ENCODE measurements around the gene SLC7A8. TPM values are rescaled to one million over a fixed set of nuclear protein-coding genes. Genes with fewer than 3 reads are reported as not detected.

The SLC7A8 gene
- polyA plus RNA-seq, 1 experiment, result 0.78 TPM

GRCh38 chr14:23159532-23159931 is 23.9 kb downstream of the SLC7A8 start:
- POLR2A ChIA-PET, result no interaction called here
- TF ChIP-seq CTCF (IDR thresholded peaks at IDR 0.05; ENCODE audit: low read depth, low read length), result no peak
- no peak overlapping the region for H3K27ac ChIP-seq (ENCODE audit: low read depth, low read length)
- CTCF ChIA-PET, result interaction anchor here (0.8 to 6.6 kb wide), 3 partner anchors 13 to 38 kb away, joined by 3 to 46 read pairs (median 3); no protein-coding TSS in a partner anchor
- DNase-seq (ENCODE audit: low read depth, low spot score), result no peak
- H3K27me3 ChIP-seq (ENCODE audit: control insufficient read depth, insufficient read depth, low read length), result no peaks in the 10 kb centered on the region
- H3K4me3 ChIP-seq (ENCODE audit: low read depth, low read length), result no peak overlapping the region
- no peaks in the 10 kb centered on the region; the same call in 1 of the 2 replicates for H3K9me3 ChIP-seq (ENCODE audit: control insufficient read depth, insufficient read depth, low read length)

- POLR2A ChIA-PET, result no interaction called here
- H3K27me3 ChIP-seq (ENCODE audit: control insufficient read depth, insufficient read depth, low read length), result no peaks in the 10 kb centered on the region
- CTCF ChIA-PET, result interaction anchor here (0.8 to 6.6 kb wide), 4 partner anchors 14 to 38 kb away, joined by 3 to 46 read pairs (median 4); no protein-coding TSS in a partner anchor
- H3K9me3 ChIP-seq (ENCODE audit: control insufficient read depth, insufficient read depth, low read length), result no peaks in the 10 kb centered on the region; the same call in 1 of the 2 replicates
- no peak for TF ChIP-seq CTCF (IDR thresholded peaks at IDR 0.05; ENCODE audit: low read depth, low read length)
- DNase-seq (ENCODE audit: low read depth, low spot score), result no peak
- H3K27ac ChIP-seq (ENCODE audit: low read depth, low read length), result no peak overlapping the region
- H3K4me3 ChIP-seq (ENCODE audit: low read depth, low read length), result no peak overlapping the region
Measured at GRCh38 chr14:23158779-23159178, 24.7 kb downstream of the SLC7A8 start.

GRCh38 chr14:23154964-23155587 is 28.4 kb downstream of the SLC7A8 start:
- peak; percentile 77 for DNase-seq (ENCODE audit: low read depth, low spot score)
- ChIA-PET CTCF (interaction anchor here (0.7 to 2.4 kb wide), 7 partner anchors 13 to 146 kb away, joined by 3 to 18 read pairs (median 5); partner anchors contain the start of gene SLC7A8), POLR2A (interaction anchor here (0.6 kb wide), 1 partner anchor 28 kb away, joined by 3 read pairs; no protein-coding TSS in a partner anchor)
- Histone ChIP-seq H3K9me3 (ENCODE audit: control insufficient read depth, insufficient read depth, low read length) (no peaks in the 10 kb centered on the region; the same call in 1 of the 2 replicates), H3K27ac (ENCODE audit: low read depth, low read length) (peak overlapping the region; percentile 83), H3K27me3 (ENCODE audit: control insufficient read depth, insufficient read depth, low read length) (peaks cover 5% of the 10 kb centered on the region), H3K4me3 (ENCODE audit: low read depth, low read length) (peak overlapping the region; percentile 36)
- no peak for TF ChIP-seq CTCF (IDR thresholded peaks at IDR 0.05; ENCODE audit: low read depth, low read length)

GRCh38 chr14:23153851-23154796 is 29.3 kb downstream of the SLC7A8 start:
- H3K27ac ChIP-seq (ENCODE audit: low read depth, low read length), result peak overlapping the region; percentile 65
- peaks cover 9% of the 10 kb centered on the region for H3K27me3 ChIP-seq (ENCODE audit: control insufficient read depth, insufficient read depth, low read length)
- TF ChIP-seq CTCF (IDR thresholded peaks at IDR 0.05; ENCODE audit: low read depth, low read length), result no peak
- no peak overlapping the region for H3K4me3 ChIP-seq (ENCODE audit: low read depth, low read length)
- H3K9me3 ChIP-seq (ENCODE audit: control insufficient read depth, insufficient read depth, low read length), result no peaks in the 10 kb centered on the region; the same call in 1 of the 2 replicates
- DNase-seq (ENCODE audit: low read depth, low spot score), result no peak
- ChIA-PET POLR2A (no interaction called here), CTCF (interaction anchor here (1.3 to 2.4 kb wide), 4 partner anchors 33 to 147 kb away, joined by 5 to 18 read pairs (median 6); no protein-coding TSS in a partner anchor)

Data from AG04450 (cell line).